Activated naive CD4-positive, alpha-beta T cell treated with anti-CD3 and anti-CD28 coated beads, Interleukin-2, amount 50 U/mL, for 16 hours (primary cell): ENCODE measurements around the gene DDA1.
"Not testable (repeated sequence)": the region's sequence is repeated elsewhere in the genome, so short reads cannot be mapped to it uniquely, and the experiment has no call there.

Experiments
- DNase-seq: peaks from one replicate; pipeline ENCODE4 v3.0.0-alpha.2; 2020

Gene DDA1

GRCh38 chr19:17289489-17289888, 19.9 kb upstream of the DDA1 start:
- DNase-seq: peak; percentile 54

DNA sequence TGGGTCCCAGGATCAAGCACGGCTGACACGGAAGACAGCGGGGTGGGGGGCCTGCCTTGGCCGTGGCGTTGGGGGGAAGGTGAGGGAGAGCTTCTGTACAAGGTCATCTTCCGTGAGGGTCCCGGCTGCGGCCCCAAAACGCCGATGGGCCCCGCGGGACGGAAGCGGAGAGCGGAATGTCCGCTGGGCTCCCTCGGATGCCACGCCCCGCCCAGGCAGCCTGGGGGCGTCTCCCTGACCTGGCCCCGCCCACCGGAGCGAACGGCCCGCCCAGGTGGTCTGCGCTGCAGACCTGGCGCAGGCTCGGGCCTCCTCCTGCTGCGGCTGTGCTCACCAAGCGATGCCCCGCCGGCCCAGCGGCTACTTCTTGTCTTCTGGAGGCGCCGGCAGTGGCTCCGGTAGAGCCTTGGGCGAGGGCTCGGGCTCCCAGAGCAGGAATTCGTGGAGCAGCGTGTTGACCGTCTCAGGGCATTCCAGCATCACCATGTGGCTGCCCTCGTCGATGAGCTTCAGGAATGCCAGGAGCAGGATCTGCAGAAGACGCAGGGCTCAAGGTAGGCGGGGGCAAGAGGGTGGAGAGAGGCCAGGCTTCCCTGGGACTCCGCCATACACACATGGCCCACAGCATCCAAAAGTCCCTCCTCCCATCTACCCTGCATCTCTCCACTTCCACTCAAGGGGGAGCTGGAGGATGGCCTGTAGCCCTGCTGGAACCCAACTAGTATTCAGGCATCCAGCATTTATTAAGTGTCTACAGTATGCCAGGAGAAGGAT, 16.9 kb upstream of the DDA1 start:
- peak; percentile 81 for DNase-seq

DNA sequence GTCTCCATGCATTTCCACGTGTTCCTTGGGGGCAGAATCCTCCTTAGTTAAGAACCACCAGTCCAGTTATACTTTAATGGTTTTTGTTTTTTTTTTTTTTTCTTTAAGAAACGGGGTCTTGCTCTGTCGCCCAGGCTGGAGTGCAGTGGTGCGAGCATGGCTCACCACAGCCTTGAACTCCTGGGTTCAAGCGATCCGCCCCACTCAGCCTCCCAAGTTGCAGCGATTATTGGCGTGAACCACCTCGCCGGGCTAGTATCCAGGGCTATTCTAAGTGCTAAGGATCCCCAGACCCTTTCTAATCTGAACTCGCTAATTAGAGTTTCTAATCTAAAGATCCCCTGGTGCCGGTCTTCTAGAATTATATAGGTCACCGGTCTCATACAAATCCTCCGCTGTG, 15.8 kb upstream of the DDA1 start:
- DNase-seq: no peak

- peak; percentile 57 for DNase-seq
These were observed 15.1 kb upstream of the DDA1 start for GRCh38 chr19:17294051-17294891.

- DNase-seq: not testable (repeated sequence)
These were observed 13.8 kb upstream of the DDA1 start for GRCh38 chr19:17295551-17295950.

GRCh38 chr19:17296273-17296672, 13.1 kb upstream of the DDA1 start:
- DNase-seq: no peak

GRCh38 chr19:17296976-17297375, 12.4 kb upstream of the DDA1 start:
- DNase-seq: no peak

- DNase-seq: no peak
These were observed 8.3 kb upstream of the DDA1 start for GRCh38 chr19:17300992-17301619.

- no peak for DNase-seq
These were observed 6.8 kb upstream of the DDA1 start for GRCh38 chr19:17302391-17303166.

DNA sequence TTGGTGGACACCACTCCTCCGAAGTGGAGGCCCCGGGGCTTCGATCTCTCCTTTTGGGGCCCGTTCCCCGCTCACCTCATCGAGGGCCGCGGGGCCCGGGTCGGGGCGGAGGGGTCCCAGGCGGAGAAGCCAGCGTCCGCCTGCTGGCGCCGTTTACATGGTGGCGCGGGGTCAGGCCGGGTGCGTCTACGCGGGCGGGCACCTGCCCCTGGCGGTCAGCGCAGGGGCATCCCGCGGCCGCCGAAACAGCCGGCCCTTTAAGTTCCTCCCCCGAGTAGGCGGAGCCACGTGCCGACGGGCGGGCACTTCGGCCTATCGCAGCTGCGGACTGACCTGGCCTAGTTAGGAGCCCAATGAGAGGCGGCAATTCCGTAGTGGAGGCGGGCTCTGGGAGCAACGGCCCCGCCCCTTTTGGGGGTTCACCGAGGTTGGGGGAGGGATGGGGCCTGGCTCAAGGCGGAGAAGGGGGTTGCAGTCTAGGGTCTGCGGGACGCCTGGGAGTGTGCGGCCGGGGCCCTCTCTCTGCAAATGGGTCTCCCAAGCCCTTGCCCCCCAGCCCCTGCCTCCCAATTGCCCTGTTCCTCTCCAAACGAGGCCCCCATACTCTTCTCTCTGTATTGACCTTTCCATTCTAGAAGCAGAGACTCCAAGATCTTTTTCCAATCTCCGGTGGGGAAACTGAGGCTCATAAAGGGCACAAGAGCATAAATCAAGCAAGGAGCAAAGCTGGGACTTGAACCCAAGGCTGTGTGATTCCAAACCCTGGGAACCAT, 6.0 kb upstream of the DDA1 start, which contains the start of gene ABHD8:
Gene ABHD8, minus strand, starts transcription at position 259 of the 773 bp plus-strand sequence. CDS start 1,809 bp downstream, outside the sequence.
- peak; percentile 94 for DNase-seq

DNA sequence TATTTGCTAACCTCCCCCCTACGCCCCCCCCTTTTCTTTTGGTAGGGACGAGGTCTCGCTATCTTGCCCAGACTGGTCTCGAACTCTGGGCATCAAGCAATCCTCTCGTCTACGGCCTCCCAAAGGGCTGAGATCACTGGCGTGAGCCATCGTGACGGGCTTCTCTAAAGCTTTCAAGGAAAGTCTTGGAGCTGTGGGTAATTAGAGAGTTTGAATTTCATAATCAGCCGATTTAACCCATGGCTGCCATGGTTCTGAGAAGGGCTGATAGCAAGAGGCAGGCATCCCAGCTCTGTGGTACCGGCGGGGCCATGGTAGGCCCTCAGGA, 5.5 kb upstream of the DDA1 start:
- DNase-seq: no peak

- DNase-seq: no peak
These were observed 4.8 kb upstream of the DDA1 start for GRCh38 chr19:17304386-17305215.

- no peak for DNase-seq
These were observed 4.2 kb upstream of the DDA1 start for GRCh38 chr19:17305216-17305516.

DNA sequence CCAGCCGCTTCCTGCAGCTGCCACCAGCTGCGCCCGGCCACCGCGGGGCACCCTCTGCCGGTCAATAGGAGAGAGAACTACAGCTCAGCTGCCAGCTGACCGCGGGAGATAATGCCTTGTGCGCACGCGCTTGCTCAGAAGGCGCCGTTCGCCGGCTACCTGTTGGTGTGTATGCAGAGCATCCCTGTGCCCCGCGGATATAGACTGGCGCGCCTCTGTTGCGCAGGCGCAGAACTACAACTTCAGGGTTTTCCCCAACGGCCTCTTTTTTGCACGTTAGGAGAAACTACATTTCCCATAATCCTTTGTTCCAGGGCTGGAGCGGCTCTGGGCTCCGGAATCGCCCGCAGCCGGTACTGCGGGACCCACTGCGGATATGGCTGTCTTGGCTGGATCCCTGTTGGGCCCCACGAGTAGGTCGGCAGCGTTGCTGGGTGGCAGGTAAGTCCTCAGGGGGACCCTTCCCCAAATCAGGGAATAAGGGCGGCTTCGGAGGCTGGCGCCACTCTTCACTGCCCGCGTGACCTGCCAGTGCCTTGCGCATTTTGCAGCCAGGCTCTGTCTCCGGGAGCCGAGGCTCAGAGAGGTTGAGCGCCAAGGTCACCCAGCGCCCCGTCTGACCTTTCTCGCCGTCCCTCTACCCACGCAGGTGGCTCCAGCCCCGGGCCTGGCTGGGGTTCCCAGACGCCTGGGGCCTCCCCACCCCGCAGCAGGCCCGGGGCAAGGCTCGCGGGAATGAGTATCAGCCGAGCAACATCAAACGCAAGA, 3.7 kb upstream of the DDA1 start, which contains the start of gene MRPL34:
Gene MRPL34, plus strand, starts transcription at position 356 of the 768 bp plus-strand sequence. Its CDS starts 21 bp downstream, at position 377.
- DNase-seq: peak; percentile 92

GRCh38 chr19:17306285-17306714, 3.1 kb upstream of the DDA1 start:
- DNase-seq: no peak

GRCh38 chr19:17307876-17308377, 1.4 kb upstream of the DDA1 start:
- DNase-seq: no peak

- no peak for DNase-seq
These were observed 650 bp downstream of the DDA1 start for GRCh38 chr19:17309965-17310461.

DNA sequence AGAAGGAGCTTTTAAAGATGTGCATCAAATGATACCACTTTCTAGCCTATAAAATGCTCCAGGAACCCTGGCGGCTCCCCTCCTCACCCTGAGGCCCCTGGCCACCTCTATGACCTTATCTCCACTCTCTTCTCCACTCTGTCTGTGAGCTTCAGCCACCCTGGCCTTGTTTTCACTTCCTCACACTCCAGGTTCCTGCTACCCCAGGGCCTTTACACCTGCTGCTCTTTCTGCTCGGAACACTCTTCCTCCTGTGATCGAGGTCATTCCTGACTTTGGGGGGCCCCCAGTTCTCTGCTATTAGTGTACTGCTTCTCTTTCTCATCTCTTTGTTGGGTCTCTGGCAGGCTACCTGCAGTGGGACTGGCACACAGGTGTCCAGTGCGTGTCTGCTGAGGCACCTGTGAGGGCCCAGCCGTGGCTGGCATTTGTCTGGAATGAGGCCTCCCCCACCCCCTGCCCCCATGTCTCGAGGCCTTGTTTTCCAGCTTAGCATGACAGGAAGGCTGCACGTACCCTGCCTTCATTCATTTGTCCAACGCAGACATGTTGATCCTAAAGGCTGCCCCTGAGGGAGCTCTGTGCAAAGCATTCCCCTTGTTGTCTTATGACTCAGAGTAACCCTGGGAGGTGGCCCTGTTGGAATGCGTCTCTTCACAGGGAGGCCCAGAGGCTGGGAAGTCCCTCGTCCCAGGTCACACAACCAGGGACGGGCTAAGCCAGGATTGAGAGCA, 2.3 kb downstream of the DDA1 start:
- DNase-seq: no peak
